HG03378 (cell line): ENCODE data around the gene ATP6V1E1.
"Not testable (repeated sequence)": the region's sequence is repeated elsewhere in the genome, so short reads cannot be mapped to it uniquely, and the experiment has no call there.

Experiments
- ATAC-seq: cut with Tn5 transposase; IDR thresholded peaks from one replicate; pipeline ENCODE4 v1.9.1; 2021; ENCODE audit warnings: mild to moderate bottlenecking, moderate library complexity; ENCODE audit not compliant: unreplicated experiment

Gene ATP6V1E1

GRCh38 chr22:17628406-17629172, at the start of gene ATP6V1E1:
Gene ATP6V1E1 (minus strand): TSS chr22:17628749. CDS start chr22:17628635, 114 bp downstream.
- peak; percentile 92 for ATAC-seq

DNA sequence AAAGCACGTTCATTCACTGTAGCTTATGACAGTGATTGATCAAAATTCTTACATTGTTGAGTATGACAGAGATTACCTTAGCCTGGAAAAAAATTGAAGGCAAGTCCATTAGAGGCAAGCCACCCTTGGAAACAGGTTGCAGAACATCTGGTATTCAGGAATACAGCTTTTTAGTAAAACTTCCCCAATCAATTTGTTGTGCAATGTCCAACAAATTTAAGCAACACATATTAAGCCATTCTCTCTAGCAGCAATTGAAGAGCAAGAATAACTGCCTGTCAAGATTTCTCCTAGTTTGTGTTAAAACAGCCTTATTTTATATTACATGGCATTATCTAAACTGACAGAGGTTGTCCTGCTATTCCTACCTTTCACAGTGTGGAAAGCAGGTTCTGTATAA, 47.0 kb upstream of the ATP6V1E1 start:
- no peak for ATAC-seq

GRCh38 chr22:17674152-17674551, 45.6 kb upstream of the ATP6V1E1 start:
- ATAC-seq: no peak

- ATAC-seq: no peak
Observed at GRCh38 chr22:17672417-17672991, 44.0 kb upstream of the ATP6V1E1 start.

DNA sequence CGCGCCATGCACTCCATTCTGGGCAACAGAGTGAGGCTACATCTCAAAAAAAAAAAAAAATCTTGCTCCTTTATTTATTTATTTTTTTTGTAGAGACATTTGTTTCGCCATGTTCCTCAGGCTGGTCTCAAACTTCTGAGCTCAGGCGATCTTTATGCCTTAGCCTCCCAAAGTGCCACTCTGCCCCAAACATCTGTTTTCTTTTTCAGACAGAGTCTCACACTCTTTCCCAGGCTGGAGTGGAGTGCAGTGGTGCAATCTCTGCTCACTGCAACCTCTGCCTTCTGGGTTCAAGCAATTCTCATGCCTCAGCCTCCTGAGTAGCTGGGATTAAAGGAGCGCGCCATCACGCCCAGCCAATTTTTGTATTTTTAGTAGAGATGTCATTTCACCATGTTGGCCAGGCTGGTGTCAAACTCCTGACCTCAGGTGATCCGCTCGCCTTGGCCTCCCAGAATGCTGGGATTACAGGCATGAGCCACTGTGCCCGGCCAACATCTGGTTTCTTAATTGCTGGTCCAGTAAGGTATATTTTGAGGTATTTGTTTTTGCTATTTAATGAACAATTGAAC, 43.1 kb upstream of the ATP6V1E1 start:
- not testable (repeated sequence) for ATAC-seq

- ATAC-seq: no peak
Observed at GRCh38 chr22:17665854-17666253, 37.3 kb upstream of the ATP6V1E1 start.

DNA sequence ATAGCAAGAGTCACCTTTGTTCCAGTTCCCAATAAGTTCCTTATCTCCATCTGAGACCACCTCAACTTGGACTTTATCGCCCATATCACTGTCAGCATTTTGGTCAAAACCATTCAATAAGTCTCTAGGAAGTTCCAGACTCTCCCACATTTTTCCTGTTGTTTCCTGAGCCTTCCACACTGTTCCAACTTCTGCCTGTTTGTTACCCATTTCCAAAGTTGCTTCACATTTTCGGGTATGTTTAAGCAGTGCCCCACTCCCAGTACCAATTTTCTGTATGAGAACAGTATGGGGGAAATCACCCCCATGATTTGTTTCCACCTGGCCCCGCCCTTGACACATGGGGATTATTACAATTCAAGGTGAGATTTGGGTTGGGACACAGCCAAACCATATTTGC, 36.7 kb upstream of the ATP6V1E1 start:
- ATAC-seq: no peak

- no peak for ATAC-seq
Observed at GRCh38 chr22:17664414-17665055, 36.0 kb upstream of the ATP6V1E1 start.

GRCh38 chr22:17656870-17657395, 28.4 kb upstream of the ATP6V1E1 start:
- no peak for ATAC-seq

- no peak for ATAC-seq
Observed at GRCh38 chr22:17655289-17655688, 26.7 kb upstream of the ATP6V1E1 start.

- ATAC-seq: no peak
Observed at GRCh38 chr22:17648569-17648968, 20.0 kb upstream of the ATP6V1E1 start.

DNA sequence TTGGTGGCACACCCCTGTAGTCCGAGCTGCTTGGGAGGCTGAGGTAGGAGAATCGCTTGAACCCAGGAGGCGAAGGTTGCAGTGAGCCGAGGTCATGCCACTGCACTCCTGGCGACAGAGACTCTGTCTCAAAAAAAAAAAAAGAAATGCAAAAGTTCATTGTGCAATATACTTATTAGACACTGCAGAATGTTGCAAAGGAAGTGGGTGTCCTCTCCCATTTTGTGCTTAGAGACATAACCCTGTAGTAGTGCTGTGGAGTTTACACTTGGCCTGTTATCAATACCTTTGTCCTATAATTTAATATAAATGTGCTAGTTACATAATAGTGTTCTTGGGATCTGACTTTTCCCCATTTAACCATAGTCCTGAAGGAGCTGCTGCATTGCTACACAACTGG, 19.4 kb upstream of the ATP6V1E1 start:
- no peak for ATAC-seq

DNA sequence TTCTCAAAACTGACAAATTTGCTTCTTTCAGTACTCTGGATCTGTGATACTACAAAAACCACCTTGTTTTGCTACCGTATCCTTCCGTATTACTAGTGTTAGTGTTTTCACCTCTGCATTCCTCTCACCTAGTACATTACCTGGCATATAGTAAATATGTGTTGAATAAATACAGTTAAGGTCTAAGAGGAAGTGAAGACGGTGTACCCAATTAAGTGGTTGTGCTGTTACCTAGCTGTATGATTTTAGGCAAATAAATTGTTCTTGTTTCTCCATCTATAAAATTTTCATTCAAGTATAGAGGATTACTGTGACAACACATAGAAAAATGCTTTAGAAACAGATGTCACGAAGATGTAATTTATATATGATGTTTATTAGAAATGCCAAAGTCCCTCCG, 18.9 kb upstream of the ATP6V1E1 start:
- no peak for ATAC-seq

GRCh38 chr22:17642357-17642756, 13.8 kb upstream of the ATP6V1E1 start:
- ATAC-seq: not testable (repeated sequence)

GRCh38 chr22:17641269-17641668, 12.7 kb upstream of the ATP6V1E1 start:
- no peak for ATAC-seq

GRCh38 chr22:17639247-17639741, 10.7 kb upstream of the ATP6V1E1 start:
- ATAC-seq: no peak

DNA sequence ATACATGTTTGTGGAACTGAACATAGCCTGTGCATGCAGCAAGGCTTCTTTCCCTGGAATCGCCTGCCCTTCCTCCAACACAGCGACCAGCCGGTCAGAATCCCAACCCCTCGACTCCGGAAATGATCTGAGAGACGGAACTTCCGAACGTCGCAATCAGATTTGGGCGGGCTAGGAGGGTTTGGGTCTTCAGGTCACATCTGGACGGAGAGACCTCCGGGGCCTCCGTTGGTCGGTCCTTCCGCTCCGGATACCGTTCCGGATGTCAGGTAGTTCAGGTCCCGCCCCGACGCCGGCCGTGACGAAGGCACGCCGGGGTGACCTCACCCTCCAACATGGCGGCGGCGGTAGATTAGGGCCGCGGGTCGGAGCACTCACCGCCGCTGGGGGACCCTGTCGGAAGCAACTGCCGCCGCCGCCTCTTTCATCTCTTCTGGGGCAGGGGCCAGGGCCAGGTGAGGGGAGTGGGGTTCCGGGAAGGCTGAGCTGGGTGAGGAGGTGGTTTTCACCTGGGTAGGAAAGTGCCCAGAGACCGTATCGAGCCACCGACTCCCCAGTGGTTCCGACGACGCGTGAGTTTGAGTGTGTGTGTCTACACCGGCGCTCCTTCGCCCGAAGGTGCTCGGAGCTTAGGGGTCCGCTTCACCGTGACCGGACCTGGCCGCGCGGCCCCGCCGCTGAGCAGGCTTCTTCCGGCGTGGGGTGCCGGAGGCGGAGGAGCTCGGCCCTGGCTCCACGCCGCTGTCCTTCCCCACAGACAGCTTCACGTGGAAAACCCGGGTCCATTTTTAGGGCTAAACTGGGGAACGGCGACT, 10.1 kb upstream of the ATP6V1E1 start, which contains the start of gene BCL2L13:
BCL2L13 (plus strand) TSS at position 326 of the 815 bp plus-strand sequence. CDS start 16,955 bp downstream, outside the sequence.
- peak; percentile 80 for ATAC-seq

- peak; percentile 29 for ATAC-seq
Observed at GRCh38 chr22:17638182-17638431, 9.6 kb upstream of the ATP6V1E1 start.

GRCh38 chr22:17637490-17638181, 9.1 kb upstream of the ATP6V1E1 start:
- ATAC-seq: no peak

DNA sequence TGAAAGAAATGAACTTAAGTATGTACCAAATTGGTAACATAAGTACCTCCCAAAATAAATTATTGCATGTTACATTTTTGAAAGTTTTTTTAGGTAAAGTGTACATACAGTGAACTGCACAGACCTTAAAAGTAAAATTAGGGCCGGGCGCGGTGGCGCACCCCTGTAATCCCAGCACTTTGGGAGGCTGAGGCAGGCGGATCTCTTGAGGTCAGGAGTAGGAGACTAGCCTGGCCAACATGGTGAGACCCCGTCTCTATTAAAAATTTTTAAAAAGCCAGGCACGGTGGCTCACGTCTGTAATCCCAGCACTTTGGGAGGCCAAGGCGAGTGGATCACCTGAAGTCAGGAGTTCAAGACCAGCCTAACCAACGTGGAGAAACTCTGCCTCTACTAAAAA, 8.3 kb upstream of the ATP6V1E1 start:
- ATAC-seq: not testable (repeated sequence)
